NCI-H82 (cell line): Measurements from ENCODE around the gene STX2.
"Not testable (repeated sequence)": the region's sequence is repeated elsewhere in the genome, so short reads cannot be mapped to it uniquely, and the experiment has no call there.

ENCODE experiments used
- DNase-seq: peaks from one replicate; lab custom pipeline; 2025; lab: John Stamatoyannopoulos, UW

Gene STX2

DNA sequence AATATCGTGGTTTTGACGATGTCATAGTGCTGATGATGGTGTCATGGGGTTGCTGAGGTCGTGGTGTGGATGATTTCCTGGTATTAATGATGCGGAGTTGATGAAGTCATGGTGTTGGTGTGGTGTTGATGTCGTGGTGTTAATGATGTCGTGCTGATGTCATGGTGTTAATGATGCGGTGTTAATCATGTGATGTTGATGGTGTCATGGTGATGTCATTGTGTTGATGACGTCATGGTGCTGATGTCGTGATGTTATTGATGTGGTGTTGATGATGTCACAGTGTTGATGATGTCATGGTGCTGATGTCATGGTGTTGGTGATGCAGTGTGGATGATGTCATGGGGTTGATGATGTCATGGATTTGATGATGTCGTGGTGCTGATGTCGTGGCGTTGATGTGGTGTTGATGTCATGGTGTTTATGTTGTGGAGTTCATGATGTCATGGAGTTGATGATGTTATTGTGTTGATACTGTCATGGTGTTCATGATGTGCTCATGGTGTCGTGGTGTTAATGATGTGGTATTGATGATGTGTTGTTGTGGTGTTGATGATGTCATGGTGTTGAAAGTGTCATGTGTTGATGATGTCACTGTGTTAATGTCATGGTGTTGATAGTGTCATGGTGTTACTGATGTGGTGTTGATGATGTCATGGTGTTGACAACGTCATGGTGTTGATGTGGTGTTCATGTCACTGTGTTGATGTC lies 74.4 kb downstream of the STX2 start:
- peak; percentile 36 for DNase-seq

DNA sequence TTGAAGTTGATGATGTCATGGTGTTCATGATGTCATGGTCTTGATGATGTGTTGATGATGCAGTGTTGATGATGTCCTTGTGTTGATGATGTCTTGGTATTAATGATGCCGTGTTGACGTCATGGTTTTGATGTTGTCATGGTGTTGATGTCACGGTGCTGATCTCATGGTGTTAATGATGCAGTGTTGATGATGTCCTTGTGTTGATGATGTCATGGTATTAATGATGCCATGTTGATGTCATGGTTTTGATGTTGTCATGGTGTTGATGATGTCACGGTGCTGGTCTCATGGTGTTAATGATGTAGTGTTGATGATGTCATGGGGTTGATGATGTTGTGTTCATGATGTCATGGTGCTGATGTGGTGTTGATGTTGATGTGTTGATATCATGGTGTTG lies 75.0 kb downstream of the STX2 start:
- DNase-seq, result peak; percentile 36

DNA sequence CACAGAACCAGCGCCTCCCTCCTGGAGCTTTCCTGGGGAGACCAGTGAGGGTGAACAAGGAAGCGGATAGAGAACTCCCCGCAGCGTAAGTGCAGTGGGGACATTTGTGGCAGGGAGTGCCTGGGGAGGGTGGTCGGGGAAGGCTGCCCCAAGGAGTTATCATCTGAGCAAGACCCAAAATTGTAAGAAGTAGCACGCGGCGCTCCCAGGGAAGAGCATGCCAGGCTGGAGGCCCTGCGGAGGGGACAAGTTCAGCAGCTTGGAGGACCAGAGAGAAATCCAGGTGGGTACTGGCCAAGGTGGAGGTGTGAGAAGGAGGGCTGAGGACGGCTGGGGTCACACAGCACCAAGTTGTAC lies 76.8 kb downstream of the STX2 start:
- DNase-seq, result no peak

DNA sequence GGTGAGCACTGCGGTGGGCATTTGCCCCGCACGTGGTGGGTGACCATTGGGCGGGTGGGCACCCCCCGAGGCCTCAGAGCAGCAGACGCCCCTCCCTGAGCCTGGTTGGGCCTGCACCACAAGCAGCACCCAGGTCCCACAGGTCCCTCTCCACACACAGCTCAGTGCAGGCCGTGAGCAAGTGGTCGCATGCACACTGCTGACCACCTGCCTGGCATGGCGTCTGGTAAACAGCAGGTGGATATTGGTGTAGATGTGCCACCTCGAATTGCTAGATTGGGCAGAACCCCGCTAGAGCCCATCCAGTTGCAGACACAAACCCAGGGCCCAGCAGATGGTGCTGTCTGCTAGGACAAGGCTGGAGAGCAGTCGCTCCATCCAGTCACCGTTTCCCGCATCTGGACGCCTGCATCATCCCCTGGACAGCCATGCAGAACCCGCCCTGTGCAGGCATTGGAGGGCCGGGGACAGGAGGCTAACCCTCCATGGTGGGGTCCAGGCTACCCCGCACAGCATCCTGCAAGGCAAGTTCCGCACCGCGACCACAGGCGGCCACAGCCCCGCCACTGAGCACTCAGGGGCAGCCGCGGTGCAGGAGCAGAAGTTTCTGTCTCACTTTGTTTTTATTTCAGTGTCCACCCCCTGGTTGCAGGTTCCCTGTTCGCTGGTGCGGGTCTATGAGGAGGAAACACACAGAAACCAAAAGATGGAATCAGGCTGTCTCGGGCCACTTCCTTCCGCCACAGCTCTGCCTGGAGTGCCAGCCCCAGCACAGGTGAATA lies 77.3 kb downstream of the STX2 start:
- peak; percentile 76 for DNase-seq

DNA sequence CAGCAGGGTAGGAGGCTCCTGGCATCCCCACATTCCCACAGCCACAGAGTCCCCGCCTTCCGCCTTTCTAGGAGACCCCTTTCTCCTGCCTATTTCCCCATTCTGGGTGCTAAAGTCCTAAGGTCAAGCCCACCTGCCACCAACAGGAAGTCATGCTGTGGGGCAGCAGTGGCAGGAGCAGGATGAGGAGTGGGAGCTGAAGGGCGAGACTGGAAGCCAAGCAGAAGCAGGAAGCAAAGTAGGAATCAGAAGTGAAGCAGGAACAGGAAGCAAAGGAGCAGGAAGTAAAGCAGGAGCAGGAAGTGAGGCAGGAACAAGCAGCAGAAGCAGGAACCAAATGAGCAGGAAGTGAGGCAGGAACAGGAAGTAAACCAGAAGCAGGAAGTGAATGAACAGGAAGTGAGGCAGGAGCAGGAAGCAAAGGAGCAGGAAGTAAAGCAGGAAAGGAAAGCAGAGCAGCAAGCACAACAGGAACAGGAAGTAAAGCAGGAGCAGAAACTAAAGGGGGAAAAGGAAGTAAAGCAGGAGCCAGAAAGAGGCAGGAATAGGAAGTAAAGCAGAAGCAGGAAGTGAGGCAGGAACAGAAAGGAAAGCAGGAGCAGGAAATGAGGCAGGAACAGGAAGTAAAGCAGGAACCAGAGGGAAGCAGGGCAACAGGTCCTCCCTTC lies 84.7 kb downstream of the STX2 start:
- peak; percentile 41 for DNase-seq

DNA sequence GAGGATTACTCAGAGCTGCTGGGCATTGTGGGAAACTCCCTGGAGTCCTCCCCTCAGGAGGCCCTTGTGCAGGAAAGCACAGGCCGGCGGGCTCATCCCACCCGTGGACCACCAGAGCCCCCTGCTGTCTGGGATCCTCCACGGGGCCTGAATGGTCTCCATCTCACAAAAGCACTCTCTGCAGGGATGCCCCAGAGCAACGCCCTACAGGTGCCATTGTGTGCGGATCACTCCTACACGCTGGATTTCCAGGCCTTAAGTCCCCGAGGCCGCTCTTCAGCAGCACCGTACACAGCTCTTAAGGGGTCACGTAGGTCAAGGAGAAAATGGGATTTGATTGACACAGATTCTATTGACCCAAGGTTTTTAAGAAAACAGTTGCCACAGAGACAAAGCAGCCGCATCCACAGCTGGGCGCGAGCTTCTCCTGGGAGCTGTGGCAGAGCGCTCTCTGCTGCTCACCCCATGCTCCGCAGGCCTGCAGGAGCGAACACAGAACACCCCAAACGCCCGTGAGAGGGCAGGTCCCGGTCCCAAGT lies 86.3 kb downstream of the STX2 start:
- peak; percentile 71 for DNase-seq

DNA sequence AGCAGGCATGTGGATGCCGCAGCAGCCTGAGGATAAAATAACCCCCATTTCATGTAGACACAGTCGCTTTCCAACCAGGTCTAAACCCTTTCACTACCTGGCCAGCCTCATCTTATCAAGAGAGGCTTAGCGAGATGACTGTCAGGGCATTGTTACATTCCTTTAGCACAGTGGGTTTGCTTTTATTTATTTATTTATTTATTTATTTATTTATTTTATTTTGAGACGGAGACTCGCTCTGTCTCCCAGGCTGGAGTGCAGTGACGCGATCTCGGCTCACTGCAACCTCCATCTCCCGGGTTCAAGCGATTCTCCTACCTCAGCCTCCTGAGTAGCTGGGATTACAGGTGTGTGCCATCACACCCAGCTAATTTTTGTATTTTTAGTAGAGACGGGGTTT lies 87.0 kb downstream of the STX2 start:
- not testable (repeated sequence) for DNase-seq

DNA sequence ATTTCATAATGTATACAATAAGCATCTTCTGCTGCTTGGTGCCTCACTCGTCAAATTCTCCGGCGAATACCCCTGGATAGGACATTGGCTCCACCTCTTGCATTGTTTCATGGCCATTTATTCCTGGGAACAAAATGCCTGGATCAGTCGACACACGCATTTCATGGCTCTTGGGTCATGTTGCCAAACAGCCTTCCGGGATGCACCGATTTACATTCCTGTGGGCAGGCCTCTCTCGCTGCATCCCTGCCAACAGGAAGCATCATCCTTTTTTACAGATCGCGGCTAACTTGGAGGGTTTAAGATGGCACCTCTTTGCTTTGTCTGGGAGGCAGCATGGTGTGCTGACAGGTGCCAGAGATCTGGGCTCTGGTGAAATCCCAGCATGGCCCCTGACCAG lies 90.3 kb downstream of the STX2 start:
- DNase-seq, result no peak

DNA sequence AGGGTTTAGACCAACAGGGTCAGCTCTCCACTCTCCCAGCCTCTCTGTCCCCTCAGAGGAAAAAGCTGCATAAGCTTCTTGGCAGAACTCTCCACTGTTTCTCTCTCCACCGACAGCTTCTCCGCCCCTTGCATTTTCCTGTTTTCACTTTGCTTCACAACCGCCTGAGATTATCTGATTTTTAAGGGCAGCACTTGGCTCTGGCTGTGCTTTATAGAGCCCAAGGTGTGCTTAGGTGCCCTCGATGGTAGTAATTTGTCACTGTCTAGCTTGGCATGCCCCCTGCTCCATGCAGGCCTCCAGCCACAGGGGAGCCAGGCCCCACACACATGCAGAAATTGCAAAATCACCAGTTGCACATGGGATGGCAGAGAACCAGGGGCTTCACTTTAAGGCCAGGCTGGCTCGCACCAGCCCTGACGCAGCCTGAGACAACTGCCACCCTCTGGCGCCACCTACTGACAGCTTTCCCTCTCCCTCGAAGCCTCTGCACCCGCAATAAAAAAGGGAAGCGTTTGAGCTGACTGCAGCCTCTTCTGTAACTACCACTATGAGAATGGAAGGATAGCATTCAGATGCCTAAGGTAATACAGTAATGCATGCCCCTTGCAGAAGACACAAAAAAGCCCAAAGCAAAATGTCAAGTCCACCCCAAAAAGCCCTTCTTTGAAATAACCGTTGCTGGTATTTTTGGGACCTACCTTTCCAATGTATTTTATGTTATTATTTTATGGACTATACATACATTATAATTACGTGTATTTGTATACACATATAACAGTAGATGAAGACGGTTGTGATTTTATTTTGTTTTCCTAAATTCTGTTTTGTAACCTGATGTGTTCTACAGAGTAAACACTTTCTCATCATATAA lies 90.9 kb downstream of the STX2 start:
- DNase-seq, result peak; percentile 89

DNA sequence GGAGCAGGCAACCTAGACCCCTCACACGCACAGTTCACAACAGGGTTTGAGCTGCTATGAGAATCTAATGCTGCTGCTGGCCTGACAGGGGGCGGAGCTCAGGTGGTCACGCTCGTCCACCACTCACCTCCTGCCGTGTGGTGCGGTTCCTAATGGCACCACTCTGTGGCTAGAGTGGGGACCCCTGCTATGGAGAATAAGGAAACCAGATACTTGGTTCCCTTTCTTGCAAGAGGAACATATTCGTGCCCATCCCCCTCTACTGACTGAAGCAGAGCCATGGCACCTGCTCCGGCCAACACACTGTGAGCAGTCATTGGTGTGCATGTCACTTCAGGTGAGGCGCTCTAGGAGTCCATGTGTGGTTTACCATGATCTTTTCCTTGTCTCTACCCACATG lies 92.5 kb downstream of the STX2 start:
- no peak for DNase-seq

DNA sequence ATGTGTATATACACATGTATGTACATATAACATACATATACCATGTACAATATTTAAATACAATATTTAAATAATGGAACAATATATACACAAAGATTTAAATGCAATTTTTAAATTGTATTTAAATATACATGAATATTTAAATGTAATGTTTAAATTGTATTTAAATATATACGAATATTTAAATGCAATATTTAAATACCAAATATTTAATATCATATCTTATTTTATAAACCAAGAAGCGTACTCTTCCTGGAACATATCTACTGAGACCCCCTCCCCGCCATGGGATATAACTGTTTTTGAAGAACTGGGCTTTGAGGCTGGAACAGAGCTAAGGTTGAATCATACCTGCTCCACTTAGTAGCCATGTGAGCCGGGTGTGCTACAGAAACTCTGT lies 93.1 kb downstream of the STX2 start:
- no peak for DNase-seq

DNA sequence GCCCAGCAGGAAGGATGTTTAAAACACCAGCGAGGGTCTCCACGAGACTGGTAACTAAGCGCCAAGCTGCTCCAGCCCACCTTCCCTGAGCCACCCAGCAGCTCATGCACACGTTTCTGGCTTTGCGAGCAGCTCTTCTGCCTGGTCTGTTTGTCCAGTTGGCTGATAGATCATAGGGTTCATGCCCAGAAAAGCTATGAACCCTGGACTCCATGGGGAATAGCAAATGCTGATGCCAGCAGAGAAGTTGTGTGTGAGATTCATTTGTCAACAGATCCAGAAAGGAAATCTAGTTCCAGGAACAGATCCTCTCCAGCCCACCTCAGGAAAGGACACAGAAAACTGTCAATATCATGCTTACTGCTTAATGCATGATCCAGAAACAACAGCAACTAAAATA lies 94.8 kb downstream of the STX2 start:
- DNase-seq, result no peak

DNA sequence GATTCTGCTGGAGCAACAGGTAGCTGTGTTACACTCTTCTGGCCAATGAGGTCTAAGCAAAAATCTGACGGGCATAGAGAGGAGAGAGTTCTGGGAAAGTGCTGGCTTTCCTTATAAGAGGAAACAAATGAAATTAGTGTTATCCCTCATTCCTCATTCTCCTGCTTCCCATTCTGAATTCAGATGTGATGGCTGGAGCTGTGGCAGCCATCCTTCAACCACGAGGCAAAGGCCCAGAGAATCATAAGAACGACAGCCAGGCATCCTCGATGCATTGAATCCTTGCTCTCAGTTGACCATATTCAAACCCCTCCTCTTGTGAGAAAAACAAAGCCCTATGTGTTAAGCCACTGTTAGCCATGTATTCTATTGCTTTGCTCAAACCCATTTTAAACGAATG lies 95.4 kb downstream of the STX2 start:
- DNase-seq, result no peak

DNA sequence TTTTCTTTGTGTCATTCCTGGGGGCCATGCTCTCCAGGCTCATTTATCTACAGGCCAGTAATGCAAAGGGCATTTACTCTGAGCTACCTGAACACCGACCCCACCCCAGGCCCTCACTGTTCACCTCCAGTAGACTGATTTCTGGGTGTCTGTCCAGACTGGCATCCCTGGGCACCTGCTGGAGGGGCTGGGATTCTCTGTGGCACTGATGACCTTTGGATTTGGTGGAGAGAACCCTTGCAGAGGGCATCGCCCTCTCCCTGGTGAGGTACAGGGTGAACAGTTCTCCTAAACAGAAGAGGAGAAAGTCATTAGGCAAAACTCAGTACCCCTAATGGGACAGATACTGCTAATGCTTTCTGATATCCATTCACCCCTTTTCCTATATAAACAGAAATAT lies 95.9 kb downstream of the STX2 start:
- DNase-seq, result no peak

DNA sequence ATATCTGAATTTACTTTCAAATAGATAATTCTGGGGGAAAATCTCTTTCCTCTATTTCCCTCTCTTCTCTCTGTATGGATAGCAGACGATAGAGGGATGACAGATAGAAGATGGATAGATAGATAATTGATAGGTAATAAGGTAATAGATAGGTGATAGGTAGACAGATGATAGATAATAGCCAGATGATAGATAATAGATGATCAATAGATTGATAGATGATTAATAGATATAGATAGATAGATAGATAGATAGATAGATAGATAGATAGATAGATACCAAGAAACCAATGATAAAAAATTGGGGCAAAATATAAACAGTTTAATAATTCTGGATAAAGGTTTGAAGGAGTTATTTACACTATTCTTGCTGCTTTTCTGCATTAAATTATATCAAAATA lies 96.3 kb downstream of the STX2 start:
- no peak for DNase-seq

DNA sequence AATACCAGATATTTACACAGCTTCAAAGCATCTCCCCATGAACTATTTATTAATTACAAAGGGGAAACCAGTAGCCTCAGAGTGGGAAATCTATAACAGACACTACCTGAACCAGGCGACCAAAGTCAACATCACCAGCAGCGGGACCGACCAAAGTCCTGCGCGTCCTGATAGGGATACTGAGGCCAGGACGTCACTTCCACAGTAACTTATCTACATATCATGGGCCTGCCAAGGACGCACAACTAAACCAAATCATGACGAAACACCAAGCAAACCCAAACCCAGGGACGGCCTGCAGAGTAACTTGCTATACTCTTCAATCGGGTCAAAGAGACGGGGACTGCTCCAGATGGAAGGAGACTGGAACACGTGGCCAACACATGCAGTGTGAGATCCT lies 96.9 kb downstream of the STX2 start:
- no peak for DNase-seq
